ENCODE measurements around the gene PDCL3.

The PDCL3 gene

GRCh38 chr2:100611079-100612029 is 48.6 kb downstream of the PDCL3 start:
- DNase-seq (ENCODE audit: low read depth), result no peak

- DNase-seq (ENCODE audit: low read depth), result no peak
Observed at GRCh38 chr2:100612388-100613000, 49.7 kb downstream of the PDCL3 start.

- no peak for DNase-seq (ENCODE audit: low read depth)
Observed at GRCh38 chr2:100613719-100614118, 50.9 kb downstream of the PDCL3 start.

GRCh38 chr2:100614455-100615000 is 51.7 kb downstream of the PDCL3 start:
- no peak for DNase-seq (ENCODE audit: low read depth)

- peak; percentile 13 for DNase-seq (ENCODE audit: low read depth)
Observed at GRCh38 chr2:100615471-100615870, 52.7 kb downstream of the PDCL3 start.

- DNase-seq (ENCODE audit: low read depth), result no peak
Observed at GRCh38 chr2:100615886-100616285, 53.1 kb downstream of the PDCL3 start.

- no peak for DNase-seq (ENCODE audit: low read depth)
Observed at GRCh38 chr2:100616841-100617390, 54.1 kb downstream of the PDCL3 start.

- DNase-seq (ENCODE audit: low read depth), result no peak
Observed at GRCh38 chr2:100619951-100620350, 57.2 kb downstream of the PDCL3 start.

GRCh38 chr2:100620481-100620880 is 57.7 kb downstream of the PDCL3 start:
- DNase-seq (ENCODE audit: low read depth), result no peak

GRCh38 chr2:100621371-100621951 is 58.7 kb downstream of the PDCL3 start:
- DNase-seq (ENCODE audit: low read depth), result no peak

GRCh38 chr2:100623033-100623715 is 60.4 kb downstream of the PDCL3 start:
- DNase-seq (ENCODE audit: low read depth), result no peak

GRCh38 chr2:100623930-100624329 is 61.1 kb downstream of the PDCL3 start:
- DNase-seq (ENCODE audit: low read depth), result no peak

GRCh38 chr2:100624536-100624935 is 61.7 kb downstream of the PDCL3 start:
- no peak for DNase-seq (ENCODE audit: low read depth)

- DNase-seq (ENCODE audit: low read depth), result no peak
Observed at GRCh38 chr2:100625717-100626116, 62.9 kb downstream of the PDCL3 start.
